ENCODE measurements around the gene HRK.

Gene HRK

GRCh38 chr12:116897476-116897875 is 16.2 kb upstream of the HRK start:
- DNase-seq: no peak

GRCh38 chr12:116896411-116896924 is 15.2 kb upstream of the HRK start:
- no peak for DNase-seq

- DNase-seq: no peak
Observed at GRCh38 chr12:116894913-116895312, 13.7 kb upstream of the HRK start.

GRCh38 chr12:116892349-116893140 is 11.3 kb upstream of the HRK start:
- peak; percentile 27 for DNase-seq

- DNase-seq: no peak
Observed at GRCh38 chr12:116891019-116891418, 9.8 kb upstream of the HRK start.

GRCh38 chr12:116890330-116890729 is 9.1 kb upstream of the HRK start:
- DNase-seq: no peak

GRCh38 chr12:116887897-116888296 is 6.7 kb upstream of the HRK start:
- no peak for DNase-seq

- no peak for DNase-seq
Observed at GRCh38 chr12:116887244-116887643, 6.0 kb upstream of the HRK start.

GRCh38 chr12:116885491-116885890 is 4.2 kb upstream of the HRK start:
- DNase-seq: peak; percentile 59

- no peak for DNase-seq
Observed at GRCh38 chr12:116884871-116885270, 3.6 kb upstream of the HRK start.

- DNase-seq: peak; percentile 34
Observed at GRCh38 chr12:116882742-116883141, 1.5 kb upstream of the HRK start.

GRCh38 chr12:116881877-116882507 is 751 bp upstream of the HRK start:
- DNase-seq: no peak

- peak; percentile 55 for DNase-seq
Observed at GRCh38 chr12:116880817-116881324, 370 bp downstream of the HRK start.

GRCh38 chr12:116880213-116880816 is 926 bp downstream of the HRK start:
- DNase-seq: no peak

- DNase-seq: no peak
Observed at GRCh38 chr12:116879509-116880212, 1.6 kb downstream of the HRK start.

- DNase-seq: no peak
Observed at GRCh38 chr12:116878567-116879508, 2.4 kb downstream of the HRK start.

- no peak for DNase-seq
Observed at GRCh38 chr12:116876151-116876869, 4.9 kb downstream of the HRK start.

- no peak for DNase-seq
Observed at GRCh38 chr12:116874324-116874995, 6.8 kb downstream of the HRK start.

GRCh38 chr12:116870306-116870705 is 10.9 kb downstream of the HRK start:
- no peak for DNase-seq

- DNase-seq: no peak
Observed at GRCh38 chr12:116867523-116867922, 13.7 kb downstream of the HRK start.

All from OCI-M1 (cell line).